ENCODE measurements around the gene POPDC3. TPM values are rescaled to one million over a fixed set of nuclear protein-coding genes. Genes with fewer than 3 reads are reported as not detected.

The POPDC3 gene
- total and polyA plus RNA-seq, 2 of the 4 experiments (the other 2 are of a cell fraction): 22.7 to 25.8 TPM

DNA sequence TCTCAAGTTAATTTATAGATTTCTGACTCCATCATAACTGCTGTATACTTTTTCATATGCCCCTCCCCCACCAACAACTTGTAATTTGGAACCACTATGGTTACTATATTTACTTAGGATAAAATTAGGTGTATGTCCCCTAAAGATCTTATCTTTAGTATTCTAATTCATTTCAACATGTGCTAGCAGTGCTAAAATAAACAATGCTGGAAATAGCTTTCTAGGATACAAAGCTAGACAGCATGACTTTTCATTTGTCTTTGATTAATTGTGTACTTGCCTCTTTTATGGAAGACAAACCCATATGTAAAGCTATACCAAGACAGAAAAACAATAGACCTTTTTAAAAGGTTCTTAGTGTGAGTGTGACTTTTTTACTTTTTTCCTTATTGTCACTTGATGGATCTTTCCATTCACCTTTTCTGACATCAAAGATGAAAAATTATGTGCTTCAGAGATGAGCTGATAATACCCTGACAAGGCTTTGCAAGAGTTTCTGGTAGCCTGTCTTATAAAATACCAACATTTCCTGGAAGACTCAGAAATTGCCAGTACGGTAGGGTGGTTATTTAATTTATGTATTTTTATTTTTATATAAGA lies 31.2 kb upstream of the POPDC3 start:
- Histone ChIP-seq H3K9me3 (ENCODE audit: control insufficient read depth, insufficient read depth, low read length) (no peaks in the 10 kb centered on the region), H3K36me3 (ENCODE audit: control insufficient read depth, insufficient read depth, low read length) (no peaks in the 10 kb centered on the region), H4K91ac (ENCODE audit: insufficient read depth, low read depth, low read length) (no peak overlapping the region), H2AK5ac (ENCODE audit: low read depth, low read length) (no peak overlapping the region; the same call in 1 of the 2 replicates), H3K4ac (ENCODE audit: low read depth, low read length) (no peak overlapping the region), H3K79me1 (ENCODE audit: low read depth in 1 of 2, low read length in 2 of 2) (no peaks in the 10 kb centered on the region), H3K9me1 (ENCODE audit: insufficient read depth, low read length) (peaks cover 3% of the 10 kb centered on the region; the same call in 1 of the 2 replicates), H4K20me1 (ENCODE audit: insufficient read depth, low read length) (no peaks in the 10 kb centered on the region), H3K4me1 (ENCODE audit: control insufficient read depth, insufficient read depth, low read length) (peaks cover 12% of the 10 kb centered on the region), H3K27me3 (ENCODE audit: control insufficient read depth, insufficient read depth, low read length) (no peaks in the 10 kb centered on the region), H3K27ac (ENCODE audit: insufficient read depth, low read length) (no peak overlapping the region), H3K56ac (ENCODE audit: extremely low read depth, insufficient read depth, low read length) (no peak overlapping the region), H3K4me3 (ENCODE audit: insufficient read depth, low read depth, low read length) (no peak overlapping the region), H2BK5ac (ENCODE audit: low read depth, low read length, poor library complexity, severe bottlenecking) (no peak overlapping the region), H2BK15ac (ENCODE audit: low read depth, low read length) (no peak overlapping the region), H2AK9ac (replicated peaks; ENCODE audit: low read depth, low read length, poor library complexity) (no peak overlapping the region), H4K5ac (ENCODE audit: low read depth, low read length) (no peak overlapping the region), H4K8ac (ENCODE audit: low read depth in 2 of 2, low read length in 2 of 2) (no peak overlapping the region), H2AFZ (replicated peaks; ENCODE audit: low read length, poor library complexity) (no peak overlapping the region), H2BK120ac (ENCODE audit: low read depth, low read length) (no peak overlapping the region; the same call in 1 of the 2 replicates), H2BK20ac (ENCODE audit: low read depth, low read length) (no peak overlapping the region), H3K23ac (ENCODE audit: low read depth, low read length) (no peak overlapping the region), H3K9ac (ENCODE audit: low read depth, low read length) (no peak overlapping the region), H3K14ac (replicated peaks; ENCODE audit: low read depth, low read length) (0 out of 2 replicates have a peak overlapping the region, but pooled peaks have one; percentile 19), H3K4me2 (ENCODE audit: low read depth, low read length) (no peak overlapping the region), H3K18ac (ENCODE audit: low read depth, low read length) (no peak overlapping the region)
- no peak for TF ChIP-seq CEBPB (IDR thresholded peaks at IDR 0.05; ENCODE audit: low read depth, low read length)
- no peak for TF ChIP-seq POLR2A (IDR thresholded peaks at IDR 0.05; ENCODE audit: low read depth, low read length)
- TF ChIP-seq SMC3 (IDR thresholded peaks at IDR 0.05; ENCODE audit: low read depth, low read length): no peak
- no peak for TF ChIP-seq MAZ (IDR thresholded peaks at IDR 0.05; ENCODE audit: borderline replicate concordance, low read depth, low read length)
- no peak for TF ChIP-seq RCOR1 (IDR thresholded peaks at IDR 0.05; ENCODE audit: insufficient replicate concordance, low read length)
- no peak for TF ChIP-seq BHLHE40 (IDR thresholded peaks at IDR 0.05; ENCODE audit: low read depth, low read length)
- TF ChIP-seq MXI1 (IDR thresholded peaks at IDR 0.05; ENCODE audit: borderline replicate concordance, low read depth, low read length): no peak
- no peak for TF ChIP-seq USF2 (IDR thresholded peaks at IDR 0.05; ENCODE audit: low read depth, low read length)
- ChIA-PET POLR2A (ENCODE audit: unreplicated experiment) (no interaction called here), CTCF (no interaction called here)
- no peak for ATAC-seq (ENCODE audit: low read depth)
- no peak for DNase-seq
- intact Hi-C loops (cut with micrococcal nuclease): loop anchor here (1.0 kb wide), 1 partner anchor 8 kb away; no protein-coding TSS in a partner anchor
- in situ Hi-C loops (cut with MboI; ENCODE audit: low sequenced_read_pairs): no loop called here
- WGBS, 2 experiments (ENCODE audit: extremely low coverage in 2 of 2, insufficient read length in 1 of 2): no CpG with 5 or more reads among the region's 1 CpG
- dilution Hi-C loops (cut with HindIII; ENCODE audit: low sequenced_read_pairs, unreplicated experiment): no loop called here
- no TSS peak for BruUV-seq (replicated peaks)

All from IMR-90 (cell line).